ENCODE measurements around the gene TSPAN18.

DNA sequence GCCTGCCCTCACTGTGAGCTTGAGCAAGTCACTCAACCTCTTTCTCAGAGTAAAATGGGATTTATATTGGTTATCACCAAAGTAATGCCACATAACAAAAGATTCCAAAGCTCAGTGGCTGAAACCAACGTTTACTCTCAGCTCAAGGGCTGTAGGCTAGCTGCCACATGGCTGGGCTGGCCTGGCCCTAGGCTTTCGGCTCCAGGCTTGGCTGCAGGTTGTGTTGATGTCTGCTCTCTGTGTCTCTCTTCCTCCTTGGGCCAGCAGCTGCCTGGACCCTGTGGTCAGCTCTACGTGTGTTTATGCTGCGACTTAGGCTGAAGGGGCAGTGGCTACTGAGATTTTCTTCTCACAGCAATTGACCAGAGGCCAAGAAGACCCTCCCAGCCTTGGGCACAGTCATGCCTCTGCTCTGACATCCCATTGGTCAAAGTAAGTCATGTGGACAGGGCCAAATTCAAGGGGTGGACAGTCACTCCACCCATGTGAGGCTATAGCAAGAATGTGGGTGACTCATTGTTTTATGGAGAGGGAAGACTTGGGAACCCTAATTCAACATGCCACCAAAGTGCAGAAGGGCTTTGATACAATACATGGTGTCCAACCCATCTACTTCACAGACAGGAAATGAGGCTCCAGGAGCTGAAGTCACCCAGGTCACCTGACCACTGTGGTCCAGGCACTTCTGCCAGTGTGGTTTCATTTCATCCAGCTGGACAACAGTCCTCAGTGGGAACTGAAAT is 90.6 kb downstream of the TSPAN18 start:
- TF ChIP-seq, protein P1, sequence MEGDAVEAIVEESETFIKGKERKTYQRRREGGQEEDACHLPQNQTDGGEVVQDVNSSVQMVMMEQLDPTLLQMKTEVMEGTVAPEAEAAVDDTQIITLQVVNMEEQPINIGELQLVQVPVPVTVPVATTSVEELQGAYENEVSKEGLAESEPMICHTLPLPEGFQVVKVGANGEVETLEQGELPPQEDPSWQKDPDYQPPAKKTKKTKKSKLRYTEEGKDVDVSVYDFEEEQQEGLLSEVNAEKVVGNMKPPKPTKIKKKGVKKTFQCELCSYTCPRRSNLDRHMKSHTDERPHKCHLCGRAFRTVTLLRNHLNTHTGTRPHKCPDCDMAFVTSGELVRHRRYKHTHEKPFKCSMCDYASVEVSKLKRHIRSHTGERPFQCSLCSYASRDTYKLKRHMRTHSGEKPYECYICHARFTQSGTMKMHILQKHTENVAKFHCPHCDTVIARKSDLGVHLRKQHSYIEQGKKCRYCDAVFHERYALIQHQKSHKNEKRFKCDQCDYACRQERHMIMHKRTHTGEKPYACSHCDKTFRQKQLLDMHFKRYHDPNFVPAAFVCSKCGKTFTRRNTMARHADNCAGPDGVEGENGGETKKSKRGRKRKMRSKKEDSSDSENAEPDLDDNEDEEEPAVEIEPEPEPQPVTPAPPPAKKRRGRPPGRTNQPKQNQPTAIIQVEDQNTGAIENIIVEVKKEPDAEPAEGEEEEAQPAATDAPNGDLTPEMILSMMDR (IDR thresholded peaks at IDR 0.05; ENCODE audit: insufficient read depth, low read depth, low read length) = no peak
- no peak for TF ChIP-seq EZH2 (IDR thresholded peaks at IDR 0.05; ENCODE audit: insufficient read depth, low read length)
